Mesenchymal stem cell (in vitro differentiated cells and primary cell): ENCODE results near the gene PALM.

ENCODE experiments used
- DNase-seq: peaks from one replicate; pipeline ENCODE4 v3.0.0-alpha.2; 2013
- H2AFZ ChIP-seq: one replicate; pipeline ENCODE4 v1.6.1; 2013; ENCODE audit warnings: low read depth, mild to moderate bottlenecking, control low read depth, inconsistent platforms, low read length, moderate library complexity
- H2AK5ac ChIP-seq: 2 replicates; pipeline ENCODE4 v1.6.1; 2013; ENCODE audit warnings: low read length, moderate library complexity, mild to moderate bottlenecking, inconsistent platforms; ENCODE audit not compliant: severe bottlenecking
- H2BK120ac ChIP-seq: one replicate; pipeline ENCODE4 v1.6.1; 2013; ENCODE audit warnings: low read depth, mild to moderate bottlenecking, inconsistent platforms, low read length, moderate library complexity
- H2BK12ac ChIP-seq, 2 experiments: one replicate each; pipeline ENCODE4 v1.6.1; 2013; ENCODE audit warnings: inconsistent platforms in 2 of 2, low read length in 2 of 2, mild to moderate bottlenecking in 2 of 2, moderate library complexity in 2 of 2, control low read depth in 1 of 2
- H2BK15ac ChIP-seq: one replicate; pipeline ENCODE4 v1.6.1; 2013; ENCODE audit warnings: mild to moderate bottlenecking, low read depth, inconsistent platforms; ENCODE audit not compliant: poor library complexity, severe bottlenecking
- H2BK5ac ChIP-seq: 2 replicates; pipeline ENCODE4 v1.6.1; 2013; ENCODE audit warnings: low read depth, mild to moderate bottlenecking, low read length, control low read depth, inconsistent platforms; ENCODE audit not compliant: poor library complexity, severe bottlenecking
- H3K14ac ChIP-seq, 2 experiments: one replicate each; pipeline ENCODE4 v1.6.1; 2013; ENCODE audit warnings: inconsistent platforms in 2 of 2, low read length in 2 of 2, control low read depth in 1 of 2, mild to moderate bottlenecking in 1 of 2, moderate library complexity in 1 of 2
- H3K18ac ChIP-seq, 2 experiments: one replicate each; pipeline ENCODE4 v1.6.1; 2013; ENCODE audit warnings: inconsistent platforms in 2 of 2, low read length in 2 of 2, control low read depth in 1 of 2, low read depth in 1 of 2, mild to moderate bottlenecking in 1 of 2
- H3K23ac ChIP-seq, 2 experiments: one replicate each; pipeline ENCODE4 v1.6.1; 2013; ENCODE audit warnings: inconsistent platforms in 2 of 2, low read length in 2 of 2, mild to moderate bottlenecking in 2 of 2, moderate library complexity in 2 of 2, control low read depth in 1 of 2
- H3K27ac ChIP-seq: 2 replicates; pipeline ENCODE4 v1.5.1; 2013; ENCODE audit warnings: mild to moderate bottlenecking, moderate library complexity, low read length, control low read depth, inconsistent platforms; ENCODE audit not compliant: poor library complexity, severe bottlenecking
- H3K27me3 ChIP-seq, 2 experiments: 2 replicates each; pipeline versions ENCODE4 v1.6.1 to v1.7.0; 2013; ENCODE audit warnings: low read length in 2 of 2, mild to moderate bottlenecking in 2 of 2, moderate library complexity in 2 of 2, control low read depth in 1 of 2, inconsistent platforms in 1 of 2; ENCODE audit not compliant: control insufficient read depth in 1 of 2, insufficient read depth in 1 of 2
- H3K36me3 ChIP-seq, 2 experiments: 2 replicates each; pipeline versions ENCODE4 v1.6.1 to v1.7.0; 2013; ENCODE audit warnings: low read length in 2 of 2, control low read depth in 1 of 2, inconsistent platforms in 1 of 2, low read depth in 1 of 2, mild to moderate bottlenecking in 1 of 2; ENCODE audit not compliant: insufficient read depth in 2 of 2, control insufficient read depth in 1 of 2
- H3K4ac ChIP-seq, 2 experiments: one replicate each; pipeline ENCODE4 v1.6.1; 2013; ENCODE audit warnings: inconsistent platforms in 2 of 2, low read length in 2 of 2, mild to moderate bottlenecking in 2 of 2, moderate library complexity in 2 of 2, control low read depth in 1 of 2, low read depth in 1 of 2
- H3K4me1 ChIP-seq: 2 replicates; pipeline ENCODE4 v1.6.1; 2013; ENCODE audit warnings: low read depth, low read length, control low read depth; ENCODE audit not compliant: control insufficient read depth, insufficient read depth
- H3K4me2 ChIP-seq: 2 replicates; pipeline ENCODE4 v1.6.1; 2013; ENCODE audit warnings: low read length, mild to moderate bottlenecking, inconsistent platforms; ENCODE audit not compliant: poor library complexity, severe bottlenecking
- H3K4me3 ChIP-seq, 2 experiments: 2 replicates each; pipeline versions ENCODE4 v1.5.1 to v1.7.0; 2013; ENCODE audit warnings: low read length in 2 of 2, mild to moderate bottlenecking in 2 of 2, control low read depth in 1 of 2, low read depth in 1 of 2; ENCODE audit not compliant: insufficient read depth in 1 of 2
- H3K79me1 ChIP-seq: replicated peaks from 2 replicates; pipeline ENCODE4 v1.6.1; 2013; ENCODE audit warnings: mild to moderate bottlenecking, control low read depth, low read length, inconsistent platforms; ENCODE audit not compliant: poor library complexity, severe bottlenecking
- H3K9ac ChIP-seq: 2 replicates; pipeline ENCODE4 v1.7.0; 2013; ENCODE audit warnings: mild to moderate bottlenecking, low read length, moderate library complexity
- H3K9me3 ChIP-seq: 2 replicates; pipeline ENCODE4 v1.7.0; 2013; ENCODE audit warnings: mild to moderate bottlenecking, low read length; ENCODE audit not compliant: control insufficient read depth
- H4K8ac ChIP-seq: one replicate; pipeline ENCODE4 v1.6.1; 2013; ENCODE audit warnings: inconsistent platforms, mild to moderate bottlenecking, low read length, moderate library complexity
- H4K91ac ChIP-seq: one replicate; pipeline ENCODE4 v1.6.1; 2013; ENCODE audit warnings: mild to moderate bottlenecking, low read length, inconsistent platforms
- WGBS: methylation state at CpG from one replicate; pipeline ENCODE4 v1.1.7; 2013; ENCODE audit warnings: mixed read lengths; 5-methylcytosine and 5-hydroxymethylcytosine counted together

The PALM gene

DNA sequence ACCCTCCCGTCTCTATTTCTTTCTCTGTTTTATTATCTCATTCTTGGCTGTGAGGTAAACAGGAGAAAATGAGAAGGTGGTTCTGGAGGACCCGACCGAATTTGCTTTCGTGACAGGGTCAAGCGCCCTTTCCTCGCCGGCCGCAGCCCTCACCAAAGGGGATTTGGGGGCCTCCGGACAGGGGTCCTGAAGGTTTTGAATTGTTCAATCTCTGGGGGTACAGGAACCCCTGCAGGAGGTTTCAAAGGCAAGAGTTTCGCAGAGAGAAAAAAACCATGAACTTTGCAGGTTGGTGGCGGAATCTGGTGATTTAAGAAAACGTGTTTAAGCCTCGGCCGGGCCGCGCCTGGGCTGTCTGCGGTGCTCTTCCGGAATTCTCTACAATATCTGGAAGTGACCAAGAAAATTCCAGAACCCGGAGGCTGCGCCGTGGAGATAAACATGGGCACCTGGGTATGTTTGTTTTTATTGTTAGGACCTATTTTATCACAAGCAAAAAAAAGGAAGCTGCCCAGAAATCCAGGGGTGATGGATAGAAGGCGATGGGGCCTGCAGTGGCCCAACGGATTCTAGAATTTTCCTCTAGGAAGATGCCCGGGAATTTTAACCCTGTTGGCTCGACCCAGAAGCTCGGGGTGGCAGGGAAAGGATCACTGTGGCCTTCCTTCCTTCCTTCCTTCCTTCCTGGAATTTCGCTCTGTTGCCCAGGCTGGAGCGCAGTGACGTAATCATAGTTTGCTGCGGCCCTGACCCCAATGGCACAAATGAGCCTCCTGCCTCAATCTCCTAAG lies 74.3 kb downstream of the PALM start:
- Histone ChIP-seq H2AK5ac (peak overlapping the region; percentile 90), H3K9ac (peak overlapping the region; percentile 41), H3K4me1 (peaks cover 29% of the 10 kb centered on the region), H4K8ac (peak overlapping the region; percentile 90), H2BK15ac (peak overlapping the region; percentile 80), H3K23ac (no peak overlapping the region), H3K14ac (peak overlapping the region; percentile 18 to 57), H2AFZ (no peak overlapping the region), H3K4me3 (peak overlapping the region; percentile 37 to 42), H2BK5ac (peak overlapping the region; percentile 94), H2BK12ac (peak overlapping the region; percentile 59 to 66), H3K36me3 (no peaks in the 10 kb centered on the region), H4K91ac (peak overlapping the region; percentile 89), H3K4me2 (peak overlapping the region; percentile 70), H3K27me3 (no peaks in the 10 kb centered on the region), H2BK120ac (peak overlapping the region; percentile 94), H3K18ac (peak overlapping the region; percentile 71 to 93), H3K4ac (peak overlapping the region in 1 of 2 experiments; percentile 82), H3K79me1 (peaks cover 11% of the 10 kb centered on the region), H3K9me3 (no peaks in the 10 kb centered on the region), H3K27ac (peak overlapping the region; percentile 90)
- peak; percentile 47 for DNase-seq
- 54% methylated on average over 29 of the region's 30 CpGs for WGBS

DNA sequence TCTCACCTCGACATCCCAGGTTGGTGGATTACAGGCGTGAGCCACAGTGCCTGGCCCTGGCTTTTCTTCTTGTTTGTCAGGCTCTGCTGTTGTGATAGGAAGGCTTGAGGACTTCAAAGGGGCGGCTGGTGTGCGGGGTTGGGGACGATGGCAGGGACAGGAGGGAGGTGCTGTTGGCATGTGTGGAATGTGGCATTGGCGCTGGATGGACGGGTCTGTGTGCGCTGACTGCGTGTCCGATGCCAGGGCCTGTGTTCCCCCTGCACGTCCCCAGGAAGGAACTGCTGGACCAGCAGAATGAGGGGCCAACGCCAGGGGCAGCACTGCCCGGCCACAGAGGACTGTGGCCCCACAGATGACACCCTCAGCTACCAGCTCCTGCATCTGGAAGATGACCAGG lies 75.8 kb downstream of the PALM start:
- H3K4me1 ChIP-seq, result peaks cover 35% of the 10 kb centered on the region
- H3K9ac ChIP-seq, result no peak overlapping the region
- H2BK120ac ChIP-seq, result no peak overlapping the region
- H3K23ac ChIP-seq, result no peak overlapping the region
- peak overlapping the region; percentile 57 for H4K8ac ChIP-seq
- DNase-seq, result no peak
- H3K36me3 ChIP-seq, result no peaks in the 10 kb centered on the region
- peak overlapping the region; percentile 95 for H2AK5ac ChIP-seq
- H3K27ac ChIP-seq, result no peak overlapping the region
- H3K79me1 ChIP-seq, result peaks cover 11% of the 10 kb centered on the region
- H3K9me3 ChIP-seq, result no peaks in the 10 kb centered on the region
- no peak overlapping the region for H2BK15ac ChIP-seq
- H3K18ac ChIP-seq, result peak overlapping the region; percentile 24 to 84
- no peak overlapping the region for H2AFZ ChIP-seq
- H2BK12ac ChIP-seq, result peak overlapping the region; percentile 28 to 95
- H3K27me3 ChIP-seq, result no peaks in the 10 kb centered on the region
- H3K4me3 ChIP-seq, result peak overlapping the region in 1 of 2 experiments; percentile 20
- no peak overlapping the region for H2BK5ac ChIP-seq
- WGBS, result 95% methylated on average over 13 of the region's 13 CpGs
- peak overlapping the region in 1 of 2 experiments; percentile 82 for H3K4ac ChIP-seq
- H3K4me2 ChIP-seq, result peak overlapping the region; percentile 43
- peak overlapping the region in 1 of 2 experiments; percentile 59 for H3K14ac ChIP-seq
- H4K91ac ChIP-seq, result peak overlapping the region; percentile 91

DNA sequence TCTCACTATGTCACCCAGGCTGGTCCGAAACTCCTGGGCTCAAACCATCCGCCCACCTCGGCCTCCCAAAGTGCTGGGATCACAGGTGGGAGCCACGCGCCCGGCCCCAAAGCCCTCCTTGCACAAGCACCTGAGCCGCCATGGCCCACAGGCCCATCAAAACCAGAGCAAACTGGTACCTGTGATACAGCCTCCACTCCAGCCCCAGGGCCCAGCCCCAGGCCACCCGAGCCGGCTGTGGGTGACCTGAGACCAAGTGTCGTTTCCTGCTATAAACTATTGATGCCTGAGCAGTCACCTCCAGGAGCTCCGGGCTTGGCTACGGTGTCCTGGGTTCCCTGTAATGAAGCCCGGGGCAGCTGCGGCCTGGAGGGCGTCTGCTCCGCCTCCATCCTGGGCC lies 78.8 kb downstream of the PALM start:
- Histone ChIP-seq H2BK15ac (no peak overlapping the region), H3K27ac (no peak overlapping the region), H3K14ac (no peak overlapping the region), H2BK5ac (no peak overlapping the region), H3K4me1 (peaks cover 35% of the 10 kb centered on the region), H3K4ac (peak overlapping the region in 1 of 2 experiments; percentile 50), H3K27me3 (no peaks in the 10 kb centered on the region), H2BK120ac (no peak overlapping the region), H3K4me2 (no peak overlapping the region), H3K18ac (no peak overlapping the region), H3K9ac (no peak overlapping the region), H2AFZ (no peak overlapping the region), H4K91ac (peak overlapping the region; percentile 45), H3K23ac (no peak overlapping the region), H3K36me3 (no peaks in the 10 kb centered on the region), H4K8ac (peak overlapping the region; percentile 68), H3K79me1 (peaks cover 9% of the 10 kb centered on the region), H2AK5ac (peak overlapping the region; percentile 43), H2BK12ac (peak overlapping the region in 1 of 2 experiments; percentile 47), H3K4me3 (no peak overlapping the region), H3K9me3 (no peaks in the 10 kb centered on the region)
- no peak for DNase-seq
- 74% methylated on average over 16 of the region's 16 CpGs for WGBS

DNA sequence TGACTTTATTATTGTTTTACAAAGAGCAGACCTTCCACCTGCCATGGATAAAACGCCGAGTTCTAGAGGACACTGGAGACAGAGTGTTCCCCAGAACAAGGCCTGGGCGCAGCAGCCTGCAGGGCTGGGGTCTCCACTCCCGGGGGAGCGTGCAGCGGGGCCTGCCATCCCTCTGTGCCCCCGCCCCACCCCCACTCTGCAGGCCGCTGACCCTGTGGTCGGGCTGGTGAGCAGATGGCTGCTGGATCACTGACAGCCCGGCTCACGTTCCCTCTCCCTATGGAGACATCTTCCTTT lies 79.9 kb downstream of the PALM start:
- Histone ChIP-seq H3K36me3 (no peaks in the 10 kb centered on the region), H3K27ac (peak overlapping the region; percentile 82), H2BK15ac (peak overlapping the region; percentile 64), H3K4me3 (no peak overlapping the region), H2BK12ac (peak overlapping the region in 1 of 2 experiments; percentile 70), H2AFZ (no peak overlapping the region), H3K9me3 (no peaks in the 10 kb centered on the region), H3K23ac (no peak overlapping the region), H4K8ac (peak overlapping the region; percentile 92), H4K91ac (peak overlapping the region; percentile 96), H3K27me3 (no peaks in the 10 kb centered on the region), H3K4me1 (peaks cover 30% of the 10 kb centered on the region), H3K14ac (peak overlapping the region in 1 of 2 experiments; percentile 90), H2BK5ac (no peak overlapping the region), H3K79me1 (peaks cover 9% of the 10 kb centered on the region), H3K9ac (no peak overlapping the region), H2BK120ac (peak overlapping the region; percentile 56), H3K4me2 (peak overlapping the region; percentile 36), H3K18ac (peak overlapping the region; percentile 94 to 96), H2AK5ac (peak overlapping the region; percentile 19), H3K4ac (peak overlapping the region in 1 of 2 experiments; percentile 93)
- DNase-seq, result no peak
- WGBS, result 58% methylated on average over 11 of the region's 11 CpGs
